Measurements from ENCODE around the gene CCDC142.

The CCDC142 gene

GRCh38 chr2:74515981-74516633 is 33.3 kb upstream of the CCDC142 start:
- WGBS, 2 donors (ENCODE audit: extremely low coverage in 2 of 2, insufficient read length in 2 of 2, insufficient replicate concordance in 1 of 2): no CpG with 5 or more reads among the region's 72 CpGs
- Histone ChIP-seq H2AFZ (ENCODE audit: low read length) (peak overlapping the region; percentile 88), H3K23ac (ENCODE audit: low read depth, low read length, poor library complexity) (peak overlapping the region; percentile 4), H2AK5ac (ENCODE audit: low read depth, low read length) (no peak overlapping the region), H3K4me2 (ENCODE audit: insufficient read depth, low read length, poor library complexity, severe bottlenecking) (peak overlapping the region; percentile 44), H3K14ac (ENCODE audit: low read length) (no peak overlapping the region), H3K9ac (ENCODE audit: low read depth, low read length, poor library complexity) (peak overlapping the region; percentile 83), H3K4me3 (ENCODE audit: low read length in 2 of 2) (peak overlapping the region; percentile 20 to 70), H3K18ac (ENCODE audit: low read length) (peak overlapping the region; percentile 69), H2BK5ac (ENCODE audit: low read length) (no peak overlapping the region), H2BK15ac (ENCODE audit: low read length) (no peak overlapping the region), H4K91ac (ENCODE audit: low read depth, low read length, poor library complexity) (no peak overlapping the region), H3K79me1 (ENCODE audit: low read depth, low read length) (no peaks in the 10 kb centered on the region), H4K8ac (ENCODE audit: low read depth, low read length) (peak overlapping the region; percentile 75), H2BK120ac (ENCODE audit: low read depth, low read length) (no peak overlapping the region), H3K27ac (replicated peaks; ENCODE audit: low read length) (no peak overlapping the region), H3K27me3 (ENCODE audit: control insufficient read depth in 3 of 3, insufficient read depth in 3 of 3, low read depth in 1 of 3, low read length in 3 of 3) (peaks cover 44 to 98% (median 91%) of the 10 kb centered on the region in 3 experiments), H3K9me3 (replicated peaks in 1 of 2; ENCODE audit: control insufficient read depth in 2 of 2, insufficient read depth in 1 of 2, low read depth in 1 of 2, low read length in 2 of 2) (peaks cover 5 to 10% of the 10 kb centered on the region in 2 donors), H3K4ac (ENCODE audit: low read length) (no peak overlapping the region), H3K4me1 (ENCODE audit: control insufficient read depth in 2 of 2, insufficient read depth in 1 of 2, low read depth in 1 of 2, low read length in 2 of 2) (peaks cover 2 to 4% of the 10 kb centered on the region in 2 donors), H3K36me3 (replicated peaks in 1 of 2; ENCODE audit: control insufficient read depth in 2 of 2, insufficient read depth in 2 of 2, low read length in 2 of 2) (no peaks in the 10 kb centered on the region), H2BK12ac (ENCODE audit: low read length) (no peak overlapping the region)
- no peak for DNase-seq (ENCODE audit: low spot score)

DNA sequence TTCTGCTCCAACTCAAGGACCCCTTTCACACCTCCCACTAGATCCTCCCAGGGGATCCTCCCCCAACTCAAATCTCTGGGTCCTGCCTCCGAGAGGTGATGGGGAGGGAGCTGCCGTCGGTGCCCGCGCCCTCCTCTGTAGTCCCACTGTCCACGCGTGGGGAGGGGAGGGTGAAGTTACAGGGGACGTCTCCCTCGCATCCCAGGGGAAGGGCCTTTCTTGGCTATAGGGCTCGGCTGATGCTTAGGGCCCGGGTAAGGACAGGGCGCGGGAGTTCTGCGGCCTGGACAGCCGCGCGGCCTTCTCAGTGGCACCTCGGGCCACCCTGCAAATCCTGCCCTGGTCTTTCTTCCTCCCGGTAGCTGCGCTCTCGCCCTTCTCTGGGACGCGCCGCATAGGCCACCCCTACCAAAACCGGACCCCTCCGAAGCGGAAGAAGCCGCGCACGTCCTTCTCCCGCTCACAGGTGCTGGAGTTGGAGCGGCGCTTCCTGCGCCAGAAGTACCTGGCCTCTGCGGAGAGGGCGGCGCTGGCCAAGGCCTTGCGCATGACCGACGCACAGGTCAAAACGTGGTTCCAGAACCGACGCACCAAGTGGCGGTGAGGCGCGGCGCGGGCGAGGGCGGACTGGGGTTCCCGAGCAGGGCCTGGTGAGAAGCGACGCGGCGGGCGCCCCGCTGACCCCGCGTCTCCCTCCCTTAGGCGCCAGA is 32.6 kb upstream of the CCDC142 start:
- no peak overlapping the region for H3K4ac ChIP-seq (ENCODE audit: low read length)
- no peak overlapping the region for H2BK5ac ChIP-seq (ENCODE audit: low read length)
- H2BK120ac ChIP-seq (ENCODE audit: low read depth, low read length): no peak overlapping the region
- no peak overlapping the region for H3K27ac ChIP-seq (replicated peaks; ENCODE audit: low read length)
- peaks cover 2 to 4% of the 10 kb centered on the region in 2 donors for H3K4me1 ChIP-seq (ENCODE audit: control insufficient read depth in 2 of 2, insufficient read depth in 1 of 2, low read depth in 1 of 2, low read length in 2 of 2)
- peaks cover 44 to 98% (median 93%) of the 10 kb centered on the region in 3 experiments for H3K27me3 ChIP-seq (ENCODE audit: control insufficient read depth in 3 of 3, insufficient read depth in 3 of 3, low read depth in 1 of 3, low read length in 3 of 3)
- H2BK12ac ChIP-seq (ENCODE audit: low read length): peak overlapping the region; percentile 77
- H3K9ac ChIP-seq (ENCODE audit: low read depth, low read length, poor library complexity): peak overlapping the region; percentile 83
- no peaks in the 10 kb centered on the region for H3K79me1 ChIP-seq (ENCODE audit: low read depth, low read length)
- no peak overlapping the region for H3K14ac ChIP-seq (ENCODE audit: low read length)
- H3K23ac ChIP-seq (ENCODE audit: low read depth, low read length, poor library complexity): peak overlapping the region; percentile 82
- peak overlapping the region; percentile 75 for H4K8ac ChIP-seq (ENCODE audit: low read depth, low read length)
- no CpG with 5 or more reads among the region's 60 CpGs for WGBS, 2 donors (ENCODE audit: extremely low coverage in 2 of 2, insufficient read length in 2 of 2, insufficient replicate concordance in 1 of 2)
- no peak for DNase-seq (ENCODE audit: low spot score)
- H3K4me3 ChIP-seq (ENCODE audit: low read length in 2 of 2): peak overlapping the region in 1 of 2 donors; percentile 49
- no peaks in the 10 kb centered on the region for H3K36me3 ChIP-seq (replicated peaks in 1 of 2; ENCODE audit: control insufficient read depth in 2 of 2, insufficient read depth in 2 of 2, low read length in 2 of 2)
- H4K91ac ChIP-seq (ENCODE audit: low read depth, low read length, poor library complexity): no peak overlapping the region
- peak overlapping the region; percentile 48 for H2AK5ac ChIP-seq (ENCODE audit: low read depth, low read length)
- no peak overlapping the region for H2BK15ac ChIP-seq (ENCODE audit: low read length)
- H3K18ac ChIP-seq (ENCODE audit: low read length): peak overlapping the region; percentile 40
- H3K4me2 ChIP-seq (ENCODE audit: insufficient read depth, low read length, poor library complexity, severe bottlenecking): peak overlapping the region; percentile 44
- H2AFZ ChIP-seq (ENCODE audit: low read length): peak overlapping the region; percentile 88
- H3K9me3 ChIP-seq (replicated peaks in 1 of 2; ENCODE audit: control insufficient read depth in 2 of 2, insufficient read depth in 1 of 2, low read depth in 1 of 2, low read length in 2 of 2): peaks cover 5 to 10% of the 10 kb centered on the region in 2 donors

DNA sequence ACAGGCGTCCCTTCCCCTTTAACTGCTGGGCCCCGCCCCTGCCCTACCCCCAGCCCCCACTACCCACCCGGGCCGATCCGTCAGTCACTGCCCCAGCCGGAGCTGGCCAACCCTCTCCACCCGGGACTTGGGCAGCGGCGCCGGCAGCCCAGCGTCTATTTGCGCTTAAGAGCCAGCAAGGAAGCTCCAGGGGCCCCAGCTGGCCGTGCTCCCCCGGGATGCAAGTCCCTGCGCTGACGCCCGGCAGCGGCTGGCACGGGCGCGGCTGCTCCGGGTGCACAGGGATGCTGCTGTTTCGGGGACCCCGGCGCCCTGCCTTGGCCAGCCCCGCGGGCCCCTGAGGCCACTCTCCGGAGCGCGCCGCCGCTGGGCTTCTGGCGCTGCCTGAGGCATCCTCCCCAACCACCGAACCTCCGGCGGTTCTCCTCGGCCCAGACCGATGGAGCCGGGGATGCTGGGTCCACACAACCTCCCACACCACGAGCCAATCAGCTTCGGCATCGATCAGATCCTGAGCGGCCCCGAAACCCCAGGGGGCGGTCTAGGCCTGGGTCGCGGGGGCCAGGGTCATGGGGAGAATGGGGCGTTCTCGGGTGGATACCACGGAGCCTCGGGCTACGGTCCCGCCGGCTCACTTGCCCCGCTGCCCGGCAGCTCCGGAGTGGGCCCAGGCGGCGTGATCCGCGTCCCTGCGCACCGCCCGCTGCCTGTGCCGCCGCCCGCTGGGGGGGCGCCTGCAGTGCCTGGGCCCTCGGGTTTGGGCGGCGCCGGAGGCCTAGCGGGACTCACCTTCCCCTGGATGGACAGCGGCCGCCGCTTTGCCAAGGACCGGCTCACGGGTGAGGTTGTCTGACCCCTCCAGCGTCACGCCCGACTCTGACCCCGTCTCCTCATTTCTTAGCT is 31.8 kb upstream of the CCDC142 start, which contains the start of gene TLX2:
Gene TLX2 (plus strand): TSS at position 83 of the 903 bp plus-strand sequence. CDS start 357 bp downstream, at position 440.
- Histone ChIP-seq H3K4ac (ENCODE audit: low read length) (no peak within 1 kb of the TSS), H3K27ac (replicated peaks; ENCODE audit: low read length) (no peak within 1 kb of the TSS), H2BK12ac (ENCODE audit: low read length) (peak within 1 kb of the TSS; percentile 46), H3K27me3 (ENCODE audit: control insufficient read depth in 3 of 3, insufficient read depth in 3 of 3, low read depth in 1 of 3, low read length in 3 of 3) (peaks cover 45 to 98% (median 95%) of the 10 kb centered on the region in 3 experiments), H3K4me1 (ENCODE audit: control insufficient read depth in 2 of 2, insufficient read depth in 1 of 2, low read depth in 1 of 2, low read length in 2 of 2) (peaks cover 2 to 4% of the 10 kb centered on the region in 2 donors), H2BK15ac (ENCODE audit: low read length) (peak within 1 kb of the TSS; percentile 35), H3K4me2 (ENCODE audit: insufficient read depth, low read length, poor library complexity, severe bottlenecking) (no peak within 1 kb of the TSS), H3K36me3 (replicated peaks in 1 of 2; ENCODE audit: control insufficient read depth in 2 of 2, insufficient read depth in 2 of 2, low read length in 2 of 2) (no peaks in the 10 kb centered on the region), H3K14ac (ENCODE audit: low read length) (no peak within 1 kb of the TSS), H4K8ac (ENCODE audit: low read depth, low read length) (no peak within 1 kb of the TSS), H3K79me1 (ENCODE audit: low read depth, low read length) (no peaks in the 10 kb centered on the region), H4K91ac (ENCODE audit: low read depth, low read length, poor library complexity) (no peak within 1 kb of the TSS), H2AFZ (ENCODE audit: low read length) (peak within 1 kb of the TSS; percentile 88), H3K23ac (ENCODE audit: low read depth, low read length, poor library complexity) (peak within 1 kb of the TSS; percentile 82), H2BK120ac (ENCODE audit: low read depth, low read length) (no peak within 1 kb of the TSS), H3K9ac (ENCODE audit: low read depth, low read length, poor library complexity) (peak within 1 kb of the TSS; percentile 35), H2BK5ac (ENCODE audit: low read length) (no peak within 1 kb of the TSS), H2AK5ac (ENCODE audit: low read depth, low read length) (peak within 1 kb of the TSS; percentile 57), H3K4me3 (ENCODE audit: low read length in 2 of 2) (peak within 1 kb of the TSS in 1 of 2 donors; percentile 42), H3K9me3 (replicated peaks in 1 of 2; ENCODE audit: control insufficient read depth in 2 of 2, insufficient read depth in 1 of 2, low read depth in 1 of 2, low read length in 2 of 2) (peaks cover 5 to 14% of the 10 kb centered on the region in 2 donors), H3K18ac (ENCODE audit: low read length) (peak within 1 kb of the TSS; percentile 46)
- no CpG with 5 or more reads among the region's 82 CpGs for WGBS, 2 donors (ENCODE audit: extremely low coverage in 2 of 2, insufficient read length in 2 of 2, insufficient replicate concordance in 1 of 2)
- no peak for DNase-seq (ENCODE audit: low spot score)
